Mesodermal cell (in vitro differentiated cells): Measurements from ENCODE around the gene METTL25B.

Source experiments
- H3K27ac ChIP-seq: 2 replicates; pipeline ENCODE4 v1.7.0; 2013; ENCODE audit warnings: mild to moderate bottlenecking, low read depth, low read length, moderate library complexity; ENCODE audit not compliant: severe bottlenecking
- H3K36me3 ChIP-seq: 2 replicates; pipeline ENCODE4 v1.7.1; 2013; ENCODE audit warnings: mild to moderate bottlenecking, low read length, moderate library complexity; ENCODE audit not compliant: control insufficient read depth, insufficient read depth
- H3K4me1 ChIP-seq: one replicate; pipeline ENCODE4 v1.7.1; 2013; ENCODE audit warnings: mild to moderate bottlenecking, low read length; ENCODE audit not compliant: insufficient read depth, control insufficient read depth, poor library complexity, severe bottlenecking
- H3K4me3 ChIP-seq: 2 replicates; pipeline ENCODE4 v1.7.0; 2013; ENCODE audit warnings: low read length, control low read depth, mild to moderate bottlenecking; ENCODE audit not compliant: insufficient read depth, poor library complexity, severe bottlenecking; ENCODE audit errors: extremely low read depth
- H3K9me3 ChIP-seq: 2 replicates; pipeline ENCODE4 v1.7.1; 2013; ENCODE audit warnings: mild to moderate bottlenecking, low read length, moderate library complexity; ENCODE audit not compliant: control insufficient read depth
- WGBS, 2 experiments: methylation state at CpG; one replicate each; pipeline ENCODE4 v1.1.5; 2013; ENCODE audit warnings: missing lambda C conversion rate in 2 of 2; ENCODE audit not compliant: insufficient coverage in 2 of 2; 5-methylcytosine and 5-hydroxymethylcytosine counted together

METTL25B gene

DNA sequence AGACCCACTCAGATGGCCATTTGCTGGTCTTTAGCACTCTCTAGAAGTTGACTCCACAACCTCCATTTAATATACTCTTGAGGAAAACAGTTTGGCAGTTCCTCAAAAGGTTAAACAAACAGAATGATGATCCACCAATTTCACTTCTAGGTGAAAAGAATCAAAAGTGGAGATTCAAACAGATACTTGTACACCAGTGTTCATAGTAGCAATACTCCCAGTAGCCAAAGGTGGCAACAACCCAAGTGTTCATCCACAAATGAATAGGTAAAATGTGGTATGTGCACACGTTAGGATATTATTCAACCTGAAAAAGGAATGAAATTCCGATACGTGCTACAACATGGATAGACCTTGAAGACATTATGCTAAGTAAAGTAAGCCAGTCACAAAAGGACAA, 45.3 kb downstream of the METTL25B start:
- 93 to 100% methylated on average over 3 of the region's 3 CpGs for WGBS, 2 experiments
- no peaks in the 10 kb centered on the region for H3K9me3 ChIP-seq
- peaks cover 22% of the 10 kb centered on the region for H3K4me1 ChIP-seq
- H3K36me3 ChIP-seq = peaks cover 46% of the 10 kb centered on the region
- H3K4me3 ChIP-seq = no peak overlapping the region
- H3K27ac ChIP-seq = peak overlapping the region; percentile 88

DNA sequence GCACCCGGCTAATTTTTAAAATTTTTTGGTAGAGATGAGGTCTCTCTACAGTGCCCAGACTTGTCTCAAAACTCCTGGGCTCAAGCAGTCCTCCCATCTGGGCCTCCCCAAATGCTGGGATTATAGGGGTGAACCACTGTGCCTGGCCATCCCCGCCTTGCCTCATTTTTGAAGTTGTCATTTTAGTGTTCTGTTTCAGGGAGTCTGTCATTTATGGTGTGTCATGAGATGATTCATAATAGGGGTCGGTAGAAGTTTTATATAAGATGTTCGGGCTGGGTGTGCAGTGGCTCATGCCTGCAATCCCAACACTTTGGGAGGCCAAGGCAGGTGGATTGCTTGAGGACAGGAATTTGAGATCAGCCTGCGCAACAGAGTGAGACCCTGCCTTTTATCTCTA, 47.5 kb downstream of the METTL25B start:
- Histone ChIP-seq H3K4me3 (no peak overlapping the region), H3K9me3 (no peaks in the 10 kb centered on the region), H3K4me1 (peaks cover 24% of the 10 kb centered on the region), H3K36me3 (peaks cover 32% of the 10 kb centered on the region), H3K27ac (no peak overlapping the region)
- 92 to 100% methylated on average over 2 to 4 of the region's 5 CpGs for WGBS, 2 experiments

DNA sequence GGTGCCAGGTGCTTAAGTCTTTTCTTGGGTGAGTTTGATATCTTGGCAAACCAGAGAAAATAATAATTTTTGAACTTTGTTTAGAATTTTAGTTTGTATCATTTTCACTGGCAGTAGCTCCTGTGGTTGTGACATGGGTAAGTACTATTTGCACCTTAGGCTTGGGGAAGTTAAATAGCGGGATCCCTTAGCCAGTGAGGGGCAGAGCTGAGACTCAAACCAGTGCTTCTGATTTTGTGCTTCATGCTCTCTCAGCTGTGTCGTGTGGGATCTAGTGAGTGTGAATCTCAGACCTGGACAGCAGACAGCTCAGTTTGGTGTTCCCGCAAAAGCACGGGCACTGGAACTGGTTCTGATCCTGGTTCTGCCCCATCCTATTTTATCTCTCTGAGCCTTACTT, 48.7 kb downstream of the METTL25B start:
- peak overlapping the region; percentile 23 for H3K27ac ChIP-seq
- peaks cover 33% of the 10 kb centered on the region for H3K36me3 ChIP-seq
- peaks cover 23% of the 10 kb centered on the region for H3K4me1 ChIP-seq
- 70 to 78% methylated on average over 1 of the region's 4 CpGs for WGBS, 2 experiments
- no peaks in the 10 kb centered on the region for H3K9me3 ChIP-seq
- H3K4me3 ChIP-seq = no peak overlapping the region

DNA sequence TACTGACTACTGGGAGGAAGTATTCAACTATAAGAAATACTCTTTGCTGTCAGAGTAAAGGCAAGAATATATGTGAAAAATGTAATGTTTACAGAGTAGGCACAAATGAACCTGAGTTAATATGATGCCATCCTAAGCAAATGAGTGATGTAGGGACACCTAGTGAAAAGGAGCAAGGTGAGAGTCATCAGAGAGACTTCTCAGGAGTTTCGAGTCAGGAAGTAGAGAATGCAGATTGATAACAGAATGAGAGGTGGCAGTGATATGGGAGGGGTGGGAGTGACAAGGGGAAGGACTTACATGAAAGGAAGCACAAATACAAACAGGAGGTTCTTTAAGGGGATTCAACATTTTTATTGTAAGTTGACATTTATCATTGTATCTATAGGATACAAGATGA, 49.3 kb downstream of the METTL25B start:
- Histone ChIP-seq H3K9me3 (no peaks in the 10 kb centered on the region), H3K27ac (no peak overlapping the region), H3K4me1 (peaks cover 18% of the 10 kb centered on the region), H3K4me3 (no peak overlapping the region), H3K36me3 (peaks cover 40% of the 10 kb centered on the region)
- WGBS, 2 experiments = 80 to 86% methylated on average over 1 of the region's 1 CpG

DNA sequence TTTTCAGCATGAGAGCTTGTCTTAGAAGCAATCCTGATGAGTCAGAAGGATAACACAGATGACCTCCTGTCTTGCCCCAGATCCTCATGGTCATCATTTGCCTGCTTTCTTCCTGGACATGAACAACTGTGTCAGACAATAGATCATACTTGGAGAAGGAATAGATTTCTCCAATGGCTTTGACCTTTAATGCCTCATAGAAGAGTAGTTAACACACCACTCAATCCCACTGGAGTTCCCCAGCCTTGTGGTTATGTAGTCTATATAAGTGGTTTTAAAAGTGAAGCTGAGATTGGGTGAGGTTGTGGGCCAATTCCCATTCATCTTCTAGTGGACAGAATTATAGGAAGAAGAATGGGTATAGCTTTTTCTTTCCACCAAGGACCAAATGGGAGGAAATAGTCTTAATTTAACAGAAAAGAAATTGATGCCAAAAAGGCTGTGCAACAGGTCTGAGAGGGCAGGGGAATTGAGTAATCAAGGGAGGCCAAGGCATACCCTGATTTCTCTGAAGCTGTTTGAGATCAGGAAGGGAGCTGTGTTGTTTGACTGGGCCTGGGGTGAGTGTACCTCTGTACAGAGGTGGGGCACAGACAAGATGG, 53.4 kb downstream of the METTL25B start:
- Histone ChIP-seq H3K4me3 (no peak overlapping the region), H3K9me3 (no peaks in the 10 kb centered on the region), H3K4me1 (peaks cover 8% of the 10 kb centered on the region), H3K27ac (no peak overlapping the region), H3K36me3 (peaks cover 65% of the 10 kb centered on the region)

DNA sequence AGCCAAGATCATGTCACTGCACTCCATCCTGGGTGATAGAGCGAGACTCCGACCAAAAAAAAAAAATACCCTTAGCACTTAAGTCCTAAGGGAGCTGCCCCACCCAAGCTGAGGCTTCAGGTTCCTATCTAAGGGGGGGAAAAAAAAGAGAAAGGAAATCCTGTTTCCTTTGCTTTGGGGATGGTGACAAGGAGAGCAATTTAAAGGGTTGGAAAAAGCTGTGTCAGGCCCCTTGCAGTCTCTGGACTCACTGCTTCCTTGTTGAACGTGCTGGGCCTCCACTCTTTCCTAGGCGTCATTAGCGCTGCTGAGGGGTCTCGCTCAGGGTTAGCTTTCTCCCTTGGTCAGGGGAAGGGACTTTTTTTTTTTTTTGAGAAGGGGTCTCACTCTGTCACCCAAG, 57.2 kb downstream of the METTL25B start:
- no peak overlapping the region for H3K27ac ChIP-seq
- peaks cover 8% of the 10 kb centered on the region for H3K4me1 ChIP-seq
- H3K36me3 ChIP-seq = peaks cover 86% of the 10 kb centered on the region
- H3K9me3 ChIP-seq = no peaks in the 10 kb centered on the region
- WGBS, 2 experiments = 95% methylated on average over 3 of the region's 6 CpGs; no CpG with 5 or more reads in 1 of the 2 experiments
- H3K4me3 ChIP-seq = no peak overlapping the region
